Measurements from ENCODE around the gene FMO1.

Gene FMO1

GRCh38 chr1:171243878-171244277 lies 4.4 kb upstream of the FMO1 start:
- no peak for DNase-seq

- DNase-seq = peak; percentile 27
These were observed 2.7 kb upstream of the FMO1 start for GRCh38 chr1:171245458-171246064.

- DNase-seq = no peak
These were observed 793 bp upstream of the FMO1 start for GRCh38 chr1:171247501-171247900.

GRCh38 chr1:171248841-171249240 lies 547 bp downstream of the FMO1 start:
- DNase-seq = no peak

GRCh38 chr1:171250263-171250662 lies 2.0 kb downstream of the FMO1 start:
- DNase-seq = no peak

- DNase-seq = peak; percentile 21
These were observed 3.0 kb downstream of the FMO1 start for GRCh38 chr1:171251042-171251951.

GRCh38 chr1:171251952-171252300 lies 3.6 kb downstream of the FMO1 start:
- DNase-seq = no peak

- DNase-seq = no peak
These were observed 4.2 kb downstream of the FMO1 start for GRCh38 chr1:171252482-171252881.

GRCh38 chr1:171254859-171255258 lies 6.6 kb downstream of the FMO1 start:
- DNase-seq = no peak

DNA sequence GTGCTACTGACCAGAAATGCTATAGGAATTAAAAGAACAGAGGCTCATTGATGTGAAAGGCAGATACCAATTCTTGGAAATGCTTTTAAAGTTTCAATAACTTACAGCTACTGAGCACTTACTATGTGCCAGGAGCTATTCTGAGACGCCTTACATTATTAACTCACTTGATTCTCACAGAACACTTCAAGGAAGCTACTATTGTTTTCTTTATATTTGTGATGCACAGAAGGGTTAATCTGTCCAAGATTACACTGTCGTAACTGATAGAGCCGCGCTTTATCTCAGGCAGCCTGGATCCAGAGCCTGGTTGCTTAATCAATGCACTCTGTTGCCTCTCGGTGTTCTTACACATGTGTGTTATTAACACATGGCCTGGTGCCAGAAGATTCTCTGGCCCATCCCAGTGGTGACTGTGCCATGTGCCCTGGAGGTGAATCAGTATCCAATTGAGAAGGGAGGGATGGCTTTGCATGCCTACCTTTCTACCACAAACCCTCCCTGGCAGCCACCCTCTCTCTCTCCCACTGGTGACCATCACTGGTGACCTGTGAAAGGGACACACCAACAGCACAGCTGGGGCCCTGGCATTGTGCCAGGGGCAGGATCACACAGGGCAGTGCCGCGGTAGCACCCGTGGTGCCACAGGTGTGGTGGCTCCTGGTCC lies 8.8 kb downstream of the FMO1 start:
- no peak for DNase-seq

- DNase-seq = no peak
These were observed 9.3 kb downstream of the FMO1 start for GRCh38 chr1:171257607-171258076.

DNA sequence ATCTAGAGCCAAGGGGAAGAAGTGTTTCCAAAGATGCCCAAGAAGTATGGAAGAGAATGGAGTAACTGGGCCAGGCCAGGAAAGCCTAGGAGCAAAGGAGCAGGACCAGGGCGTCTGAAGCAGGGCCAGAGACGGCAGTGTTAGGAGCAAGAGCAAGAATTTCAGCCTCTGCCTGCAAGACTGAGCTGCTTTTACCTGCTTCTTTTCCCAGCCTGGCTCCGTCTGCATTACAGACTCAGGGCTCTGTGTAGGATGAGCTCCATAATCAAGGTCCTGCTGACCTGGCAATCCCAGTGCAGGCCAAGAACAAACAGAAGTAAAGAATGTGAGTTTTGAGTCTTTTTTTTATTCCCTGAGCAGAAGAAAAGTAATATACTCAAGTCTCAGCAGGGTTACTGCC lies 10.1 kb downstream of the FMO1 start:
- no peak for DNase-seq

GRCh38 chr1:171258943-171259342 lies 10.6 kb downstream of the FMO1 start:
- DNase-seq = no peak

DNA sequence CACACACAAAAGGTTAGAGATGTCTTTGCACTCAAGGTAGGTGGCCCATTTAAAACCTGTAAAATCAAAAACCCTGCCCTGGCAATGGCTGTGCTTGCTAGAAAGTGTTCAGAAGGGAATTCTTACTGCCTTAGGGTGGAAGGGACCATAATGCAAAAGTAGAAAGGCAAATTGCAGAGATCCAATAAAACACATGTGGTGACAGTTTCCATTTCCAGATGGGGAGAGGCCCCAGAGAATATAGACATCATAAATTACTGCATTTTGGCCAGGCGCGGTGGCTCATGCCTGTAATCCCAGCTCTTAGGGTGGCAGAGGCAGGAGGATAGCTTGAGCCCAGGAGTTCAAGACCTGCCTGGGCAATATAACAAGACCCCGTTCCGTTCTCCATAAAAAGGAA lies 13.0 kb downstream of the FMO1 start:
- DNase-seq = no peak

- no peak for DNase-seq
These were observed 15.6 kb downstream of the FMO1 start for GRCh38 chr1:171263901-171264300.

DNA sequence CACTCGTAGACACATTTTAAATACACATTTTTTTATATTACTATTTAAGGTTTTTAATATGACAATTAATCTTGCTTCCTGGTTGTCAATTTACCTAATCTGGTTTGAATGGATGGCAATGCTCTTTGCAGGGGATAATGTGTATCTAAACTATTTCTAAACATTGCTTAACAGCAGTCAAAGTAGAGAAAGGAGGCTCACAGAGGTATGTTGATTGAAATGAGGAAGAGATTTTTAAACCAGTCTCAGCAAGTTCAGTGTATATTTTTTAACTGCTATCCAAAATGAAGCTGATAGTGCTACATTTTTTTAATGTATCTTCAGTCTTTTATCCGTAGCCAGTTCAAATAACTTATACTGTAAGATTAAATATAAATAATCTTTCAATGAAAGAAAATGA lies 17.4 kb downstream of the FMO1 start:
- no peak for DNase-seq

DNA sequence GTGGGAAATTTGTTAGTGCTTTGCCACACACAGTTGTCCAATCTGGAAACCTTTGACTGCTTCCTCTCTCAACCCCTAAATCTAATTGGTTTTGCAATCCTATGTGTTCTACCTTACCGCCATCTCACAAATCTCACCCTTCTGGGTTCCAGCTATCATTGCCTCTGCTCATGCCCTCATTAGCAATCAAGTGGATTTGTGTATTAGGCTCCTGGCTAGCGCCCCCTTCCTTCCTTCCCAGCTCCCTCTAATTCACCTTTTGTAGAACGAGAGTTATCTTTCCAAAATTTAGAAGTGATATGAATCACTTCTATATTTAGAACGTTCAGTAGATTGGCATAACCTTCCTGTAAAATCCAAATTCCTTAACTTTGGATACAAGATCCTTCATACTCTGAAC lies 18.6 kb downstream of the FMO1 start:
- DNase-seq = no peak

- DNase-seq = no peak
These were observed 19.1 kb downstream of the FMO1 start for GRCh38 chr1:171267391-171267790.

- DNase-seq = no peak
These were observed 22.5 kb downstream of the FMO1 start for GRCh38 chr1:171270806-171271205.

DNA sequence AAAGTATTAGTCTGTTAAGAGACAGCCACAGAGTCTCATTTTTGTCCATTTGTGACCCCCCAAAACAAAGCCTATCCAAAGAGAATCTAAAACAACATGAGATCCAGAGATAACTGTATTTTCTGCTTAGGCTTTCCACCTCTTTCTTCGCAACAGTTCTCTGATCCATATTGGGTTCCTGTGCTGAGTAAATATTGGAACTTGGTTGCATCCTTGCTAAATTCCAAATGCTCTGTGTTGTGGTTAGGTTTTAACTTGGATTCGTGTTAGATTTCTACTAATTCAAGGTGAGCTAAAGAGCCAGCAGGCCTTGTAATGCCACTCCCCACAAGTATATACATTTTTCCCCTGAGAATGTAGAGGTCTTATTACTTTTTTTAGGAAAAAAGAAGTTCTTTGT lies 29.2 kb downstream of the FMO1 start:
- no peak for DNase-seq

GRCh38 chr1:171279234-171279633 lies 30.9 kb downstream of the FMO1 start:
- no peak for DNase-seq

DNA sequence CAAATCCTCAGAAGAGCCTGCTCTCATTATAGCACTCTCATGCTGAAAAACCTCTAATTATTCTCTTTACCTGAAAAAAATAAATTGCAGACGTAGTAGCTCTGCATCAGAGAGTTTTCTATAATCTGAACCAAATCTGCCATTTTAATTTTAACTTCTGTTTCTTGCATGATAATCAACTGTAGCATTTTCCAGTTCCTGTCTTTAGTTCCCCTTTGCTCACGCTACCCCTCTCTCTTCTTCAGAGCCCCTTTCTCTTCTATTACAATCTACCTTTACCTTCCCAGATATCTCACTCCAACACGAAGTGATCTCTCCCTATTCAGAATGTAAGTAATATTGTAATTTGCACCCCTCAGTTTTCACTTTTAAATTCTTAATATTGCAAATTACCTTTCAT lies 31.4 kb downstream of the FMO1 start:
- no peak for DNase-seq

DNA sequence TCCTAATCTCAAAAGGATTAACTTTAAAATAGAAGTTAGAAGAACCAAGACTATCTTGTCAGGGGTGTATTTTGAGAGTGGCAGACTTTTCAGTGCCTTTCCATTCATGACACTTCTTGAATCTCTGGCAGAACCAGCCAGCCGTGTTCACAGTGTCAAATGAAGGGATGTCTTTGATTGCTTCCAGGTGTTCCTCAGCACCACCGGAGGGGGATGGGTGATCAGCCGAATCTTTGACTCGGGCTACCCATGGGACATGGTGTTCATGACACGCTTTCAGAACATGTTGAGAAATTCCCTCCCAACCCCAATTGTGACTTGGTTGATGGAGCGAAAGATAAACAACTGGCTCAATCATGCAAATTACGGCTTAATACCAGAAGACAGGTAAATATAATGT lies 32.3 kb downstream of the FMO1 start:
- DNase-seq = no peak

Data from CD4-positive, alpha-beta T cell treated with Interleukin-6 for 4 hours (primary cell).